Measurements from ENCODE around the gene CPN2.

GRCh38 chr3:194318511-194319161, 32.5 kb downstream of the CPN2 start:
- TF ChIP-seq POLR2A (IDR thresholded peaks at IDR 0.05) (no peak), CTCF (IDR thresholded peaks at IDR 0.05) (no peak)

Measured in heart left ventricle (tissue), 13 donors.